Measurements from ENCODE around the gene KRT13.

DNA sequence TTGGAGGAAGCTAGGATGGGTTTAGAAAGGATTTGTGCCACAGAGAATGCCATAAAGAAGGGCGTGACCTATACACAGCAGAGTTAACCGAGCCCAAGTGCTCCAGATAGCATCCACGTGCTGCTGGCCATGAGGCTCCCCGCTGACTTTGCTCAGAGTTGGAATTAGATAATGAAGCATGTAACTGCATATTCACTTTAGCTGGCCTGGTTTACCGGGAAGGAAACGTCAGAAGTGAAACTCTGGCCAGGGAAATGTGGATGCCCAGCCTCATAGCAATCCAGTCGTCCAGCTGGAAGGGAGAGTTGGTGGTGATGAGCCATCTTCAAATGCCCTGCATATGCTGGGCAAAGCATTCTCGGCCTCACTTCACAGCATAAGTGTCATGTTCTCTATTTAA lies 30.5 kb downstream of the KRT13 start:
- TF ChIP-seq CTCF (conservative IDR thresholded peaks at IDR 0.05; ENCODE audit: low read depth, low read length) (no peak), RAD21 (IDR thresholded peaks at IDR 0.05; ENCODE audit: low read length) (no peak)

Measured in IMR-90 (cell line).